ENCODE data around the gene FAM13A. TPM values are rescaled to one million over a fixed set of nuclear protein-coding genes. Genes with fewer than 3 reads are reported as not detected.

Gene FAM13A
- total RNA-seq, 4 donors from 2014 or later, result 17.7 to 80.3 (median 46.2) TPM

GRCh38 chr4:89099034-89099433 is 42.0 kb upstream of the FAM13A start:
- no peaks in the 10 kb centered on the region for H3K27me3 ChIP-seq
- no peak for DNase-seq
- H3K36me3 ChIP-seq, result no peaks in the 10 kb centered on the region
- H3K27ac ChIP-seq, result no peak overlapping the region
- H3K4me3 ChIP-seq, result no peak overlapping the region
- H3K9me3 ChIP-seq, result no peaks in the 10 kb centered on the region
- intact Hi-C loops (cut with DNase I; ENCODE audit: low total_unique reads), result no loop called here
- H3K4me1 ChIP-seq, result no peaks in the 10 kb centered on the region
- TF ChIP-seq, protein P1, sequence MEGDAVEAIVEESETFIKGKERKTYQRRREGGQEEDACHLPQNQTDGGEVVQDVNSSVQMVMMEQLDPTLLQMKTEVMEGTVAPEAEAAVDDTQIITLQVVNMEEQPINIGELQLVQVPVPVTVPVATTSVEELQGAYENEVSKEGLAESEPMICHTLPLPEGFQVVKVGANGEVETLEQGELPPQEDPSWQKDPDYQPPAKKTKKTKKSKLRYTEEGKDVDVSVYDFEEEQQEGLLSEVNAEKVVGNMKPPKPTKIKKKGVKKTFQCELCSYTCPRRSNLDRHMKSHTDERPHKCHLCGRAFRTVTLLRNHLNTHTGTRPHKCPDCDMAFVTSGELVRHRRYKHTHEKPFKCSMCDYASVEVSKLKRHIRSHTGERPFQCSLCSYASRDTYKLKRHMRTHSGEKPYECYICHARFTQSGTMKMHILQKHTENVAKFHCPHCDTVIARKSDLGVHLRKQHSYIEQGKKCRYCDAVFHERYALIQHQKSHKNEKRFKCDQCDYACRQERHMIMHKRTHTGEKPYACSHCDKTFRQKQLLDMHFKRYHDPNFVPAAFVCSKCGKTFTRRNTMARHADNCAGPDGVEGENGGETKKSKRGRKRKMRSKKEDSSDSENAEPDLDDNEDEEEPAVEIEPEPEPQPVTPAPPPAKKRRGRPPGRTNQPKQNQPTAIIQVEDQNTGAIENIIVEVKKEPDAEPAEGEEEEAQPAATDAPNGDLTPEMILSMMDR (IDR thresholded peaks at IDR 0.05), result no peak
- no peak for TF ChIP-seq POLR2A (IDR thresholded peaks at IDR 0.05)

GRCh38 chr4:89078300-89078699 is 21.3 kb upstream of the FAM13A start:
- intact Hi-C loops (cut with DNase I; ENCODE audit: low total_unique reads), result no loop called here
- Histone ChIP-seq H3K9me3 (peaks cover 0 to 7% of the 10 kb centered on the region in 2 donors), H3K4me3 (no peak overlapping the region), H3K4me1 (no peaks in the 10 kb centered on the region), H3K27me3 (no peaks in the 10 kb centered on the region), H3K27ac (no peak overlapping the region), H3K36me3 (no peaks in the 10 kb centered on the region)
- TF ChIP-seq POLR2A (IDR thresholded peaks at IDR 0.05), result no peak
- TF ChIP-seq, protein P1 (IDR thresholded peaks at IDR 0.05), result no peak
- DNase-seq, result no peak

DNA sequence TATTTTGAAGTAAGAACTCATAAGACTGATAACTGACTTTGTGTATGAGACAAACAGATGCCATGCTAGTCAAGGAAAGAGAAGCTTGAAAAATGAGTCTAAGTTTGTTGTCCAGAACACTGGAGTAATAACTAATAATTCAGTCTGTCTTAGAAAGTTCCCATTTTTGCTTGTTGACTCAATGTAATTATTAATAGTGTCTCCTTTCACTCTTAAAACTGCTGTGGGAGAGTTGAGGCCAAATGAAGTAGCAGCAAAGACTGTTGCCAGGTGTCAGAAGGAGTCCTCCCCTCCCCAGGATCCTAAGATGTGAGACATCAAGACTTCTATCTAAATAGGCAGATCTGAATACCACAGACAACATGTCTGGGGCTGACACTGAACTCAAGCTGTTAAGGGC is 20.8 kb upstream of the FAM13A start:
- no peaks in the 10 kb centered on the region for H3K36me3 ChIP-seq
- H3K27ac ChIP-seq, result no peak overlapping the region
- TF ChIP-seq POLR2A (IDR thresholded peaks at IDR 0.05), result no peak
- TF ChIP-seq, protein P1 (IDR thresholded peaks at IDR 0.05), result no peak
- intact Hi-C loops (cut with DNase I; ENCODE audit: low total_unique reads), result no loop called here
- no peak for DNase-seq
- H3K27me3 ChIP-seq, result no peaks in the 10 kb centered on the region
- H3K4me3 ChIP-seq, result no peak overlapping the region
- H3K9me3 ChIP-seq, result peaks cover 0 to 7% of the 10 kb centered on the region in 2 donors
- no peaks in the 10 kb centered on the region for H3K4me1 ChIP-seq

GRCh38 chr4:89072921-89073320 is 15.9 kb upstream of the FAM13A start:
- no peak overlapping the region for H3K4me3 ChIP-seq
- no peak for TF ChIP-seq POLR2A (IDR thresholded peaks at IDR 0.05)
- TF ChIP-seq, protein P1 (IDR thresholded peaks at IDR 0.05), result no peak
- no peaks in the 10 kb centered on the region for H3K27me3 ChIP-seq
- no peaks in the 10 kb centered on the region for H3K36me3 ChIP-seq
- H3K27ac ChIP-seq, result no peak overlapping the region
- DNase-seq, result no peak
- intact Hi-C loops (cut with DNase I; ENCODE audit: low total_unique reads), result no loop called here
- H3K4me1 ChIP-seq, result no peaks in the 10 kb centered on the region
- H3K9me3 ChIP-seq, result peaks cover 0 to 4% of the 10 kb centered on the region in 2 donors

DNA sequence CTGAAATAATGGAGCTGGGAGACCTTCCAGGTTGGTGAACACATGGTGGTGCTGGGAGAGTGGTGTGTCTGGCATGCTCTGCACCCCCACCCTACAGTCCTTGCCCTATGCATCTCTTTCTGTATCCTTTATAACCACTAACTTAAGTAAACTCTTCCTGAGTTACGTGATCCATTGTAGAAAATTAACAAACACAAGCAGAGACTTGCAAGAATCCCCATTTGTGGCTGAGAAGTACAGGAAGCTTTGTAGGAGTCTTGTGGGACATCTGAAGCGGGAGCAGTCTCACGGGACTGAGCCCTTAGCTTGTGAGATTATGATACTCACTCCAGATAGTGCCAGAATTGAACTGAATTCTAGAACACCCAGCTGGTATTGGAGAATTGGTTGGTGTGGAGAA is 14.3 kb upstream of the FAM13A start:
- H3K4me1 ChIP-seq, result no peaks in the 10 kb centered on the region
- intact Hi-C loops (cut with DNase I; ENCODE audit: low total_unique reads), result no loop called here
- H3K9me3 ChIP-seq, result no peaks in the 10 kb centered on the region
- TF ChIP-seq, protein P1 (IDR thresholded peaks at IDR 0.05), result no peak
- TF ChIP-seq POLR2A (IDR thresholded peaks at IDR 0.05), result no peak
- H3K27ac ChIP-seq, result no peak overlapping the region
- no peak overlapping the region for H3K4me3 ChIP-seq
- no peak for DNase-seq
- H3K36me3 ChIP-seq, result no peaks in the 10 kb centered on the region
- H3K27me3 ChIP-seq, result no peaks in the 10 kb centered on the region

Measured in uterus (tissue), 4 donors.